SK-N-SH (cell line): ENCODE measurements around the gene SFPQ.

Experiments
- CHD2 ChIP-seq: fragments of 150-350 bp; IDR thresholded peaks from 2 replicates; pipeline ENCODE4 v1.6.1; 2018; ENCODE audit warnings: low read length; ENCODE audit not compliant: partially characterized antibody
- ELF1 ChIP-seq: IDR thresholded peaks from 2 replicates; pipeline ENCODE4 v1.4.0; 2012
- NFIC ChIP-seq: IDR thresholded peaks from 2 replicates; pipeline ENCODE4 v1.4.0; 2012; ENCODE audit warnings: borderline replicate concordance
- POLR2AphosphoS5 ChIP-seq: IDR thresholded peaks from 2 replicates; pipeline ENCODE4 v1.6.1; 2012; ENCODE audit warnings: low read depth, low read length
- TAF1 ChIP-seq: IDR thresholded peaks from 2 replicates; pipeline ENCODE4 v1.6.1; 2012; ENCODE audit warnings: low read depth, mild to moderate bottlenecking, low read length, moderate library complexity, borderline replicate concordance
- TF ChIP-seq, protein P1 (sequence below): fragments of 200-600 bp; sonication (generic); IDR thresholded peaks from 2 replicates; pipeline ENCODE4 v1.6.1; 2017; ENCODE audit warnings: antibody characterized with exemption, mild to moderate bottlenecking, moderate library complexity

- TF ChIP-seq, protein P1, sequence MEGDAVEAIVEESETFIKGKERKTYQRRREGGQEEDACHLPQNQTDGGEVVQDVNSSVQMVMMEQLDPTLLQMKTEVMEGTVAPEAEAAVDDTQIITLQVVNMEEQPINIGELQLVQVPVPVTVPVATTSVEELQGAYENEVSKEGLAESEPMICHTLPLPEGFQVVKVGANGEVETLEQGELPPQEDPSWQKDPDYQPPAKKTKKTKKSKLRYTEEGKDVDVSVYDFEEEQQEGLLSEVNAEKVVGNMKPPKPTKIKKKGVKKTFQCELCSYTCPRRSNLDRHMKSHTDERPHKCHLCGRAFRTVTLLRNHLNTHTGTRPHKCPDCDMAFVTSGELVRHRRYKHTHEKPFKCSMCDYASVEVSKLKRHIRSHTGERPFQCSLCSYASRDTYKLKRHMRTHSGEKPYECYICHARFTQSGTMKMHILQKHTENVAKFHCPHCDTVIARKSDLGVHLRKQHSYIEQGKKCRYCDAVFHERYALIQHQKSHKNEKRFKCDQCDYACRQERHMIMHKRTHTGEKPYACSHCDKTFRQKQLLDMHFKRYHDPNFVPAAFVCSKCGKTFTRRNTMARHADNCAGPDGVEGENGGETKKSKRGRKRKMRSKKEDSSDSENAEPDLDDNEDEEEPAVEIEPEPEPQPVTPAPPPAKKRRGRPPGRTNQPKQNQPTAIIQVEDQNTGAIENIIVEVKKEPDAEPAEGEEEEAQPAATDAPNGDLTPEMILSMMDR = no peak
- TF ChIP-seq ELF1 (no peak), CHD2 (no peak), POLR2AphosphoS5 (peak; percentile 56), NFIC (no peak), TAF1 (no peak)
These were observed 17.3 kb downstream of the SFPQ start for GRCh38 chr1:35175602-35176001.
